GM19467 (cell line): ENCODE data around the gene OAF.
"Not testable (repeated sequence)": the region's sequence is repeated elsewhere in the genome, so short reads cannot be mapped to it uniquely, and the experiment has no call there.

Source experiments
- ATAC-seq: cut with Tn5 transposase; IDR thresholded peaks from one replicate; pipeline ENCODE4 v1.9.1; 2021; ENCODE audit warnings: mild to moderate bottlenecking, moderate library complexity; ENCODE audit not compliant: unreplicated experiment

The OAF gene

DNA sequence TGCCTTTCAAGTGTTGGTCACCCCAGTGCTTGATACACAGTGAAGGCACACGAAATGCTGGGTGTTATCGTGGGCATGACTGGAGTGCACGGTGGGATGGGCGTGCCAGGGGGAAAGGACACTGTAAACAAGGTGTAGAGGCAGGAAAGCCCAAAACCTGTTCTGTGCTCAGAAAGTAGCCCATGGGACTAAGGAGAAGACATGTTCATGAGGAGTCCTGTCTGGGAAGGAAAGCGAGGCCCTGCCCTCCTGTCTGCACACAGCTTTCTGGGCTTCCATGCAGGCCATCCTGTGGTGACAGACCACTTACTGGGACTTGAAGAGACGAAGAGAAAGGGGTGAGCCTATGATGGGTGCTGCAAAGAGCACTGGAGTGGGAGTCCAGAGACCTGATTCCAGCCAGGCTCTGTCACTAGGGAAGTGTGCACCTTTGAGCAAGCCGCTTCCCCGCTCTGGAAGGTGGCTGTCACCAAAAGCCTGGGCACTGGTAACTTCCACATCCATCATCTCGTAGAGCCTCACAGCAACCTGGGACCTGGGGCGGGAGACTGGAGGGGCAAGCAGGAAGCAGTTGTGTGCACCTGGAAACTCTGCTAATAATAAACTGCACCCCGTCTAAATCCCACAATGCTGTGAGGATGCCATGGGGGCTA, 28.3 kb downstream of the OAF start:
- ATAC-seq, result no peak

DNA sequence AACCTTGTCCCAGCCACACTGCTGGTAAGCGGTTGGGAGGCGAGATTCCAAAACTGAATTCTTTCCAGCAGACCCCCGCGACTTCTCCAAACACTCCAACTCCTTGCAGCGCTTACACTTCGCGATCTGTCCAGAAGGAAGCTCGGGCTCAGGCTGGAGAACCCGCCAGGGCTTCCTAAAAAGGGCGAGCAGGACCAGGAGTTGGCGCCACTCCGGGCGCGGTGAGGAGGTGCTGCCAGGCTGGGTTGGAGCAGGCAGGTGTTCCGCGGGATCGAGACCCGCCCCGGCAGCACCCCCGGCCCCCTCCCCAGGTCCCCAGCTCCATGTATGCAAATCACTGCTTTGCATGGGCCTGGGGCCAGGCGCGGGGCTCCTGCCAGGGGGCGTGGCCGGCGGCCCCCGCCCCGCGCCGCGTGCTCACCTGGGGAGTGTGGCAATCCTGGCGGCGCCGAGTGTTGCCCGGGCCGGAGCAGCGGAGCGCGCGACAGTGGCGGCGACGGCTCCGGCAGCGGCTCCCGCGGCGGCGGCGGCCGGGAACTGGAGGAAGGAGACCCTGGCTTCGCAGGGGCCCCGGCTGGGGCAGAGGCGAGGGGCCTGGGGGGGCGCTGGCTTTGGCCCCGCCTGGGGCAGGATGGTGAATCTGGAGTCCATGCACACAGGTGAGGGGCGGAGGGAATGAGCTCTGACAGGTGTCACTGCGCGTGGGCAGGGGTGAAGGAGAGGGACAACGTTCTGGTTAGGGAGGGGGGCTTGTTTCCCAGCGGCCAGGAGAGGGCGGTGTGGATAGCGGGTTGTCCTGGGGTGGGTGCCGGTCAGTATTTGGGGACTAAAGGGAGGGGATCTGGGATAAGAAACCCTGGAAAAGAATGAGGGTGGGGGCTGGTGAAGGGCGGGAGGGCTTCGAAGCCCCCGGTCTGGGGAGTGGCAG, 29.1 kb downstream of the OAF start, which contains the start of gene POU2F3:
POU2F3 (plus strand) TSS at position 428 of the 928 bp plus-strand sequence; CDS start at position 632, 204 bp downstream.
- ATAC-seq, result no peak

GRCh38 chr11:120240866-120241265, 30.0 kb downstream of the OAF start:
- no peak for ATAC-seq

DNA sequence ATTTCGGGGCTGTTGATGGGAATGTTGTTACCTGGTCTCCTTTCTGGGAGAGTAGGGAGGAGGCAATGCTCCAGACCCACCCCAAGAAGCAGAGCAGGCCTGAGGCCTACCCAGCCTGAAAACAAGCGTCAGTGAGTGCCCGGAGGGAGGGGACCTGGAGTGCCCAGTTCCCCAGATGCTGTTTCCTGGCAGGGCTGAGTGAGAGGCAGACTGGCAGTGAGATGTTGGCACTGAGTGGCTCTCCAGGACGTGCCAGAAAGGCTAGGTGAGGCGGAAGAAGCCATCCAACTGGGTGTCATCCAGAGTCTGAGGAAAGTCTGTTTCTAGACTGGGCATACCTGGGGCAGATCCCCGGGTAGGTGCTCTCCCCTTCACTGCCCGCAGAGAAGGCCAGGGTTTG, 30.4 kb downstream of the OAF start:
- ATAC-seq, result no peak

- ATAC-seq, result no peak
Measured at GRCh38 chr11:120243221-120243620, 32.4 kb downstream of the OAF start.

- no peak for ATAC-seq
Measured at GRCh38 chr11:120244476-120245365, 33.9 kb downstream of the OAF start.

DNA sequence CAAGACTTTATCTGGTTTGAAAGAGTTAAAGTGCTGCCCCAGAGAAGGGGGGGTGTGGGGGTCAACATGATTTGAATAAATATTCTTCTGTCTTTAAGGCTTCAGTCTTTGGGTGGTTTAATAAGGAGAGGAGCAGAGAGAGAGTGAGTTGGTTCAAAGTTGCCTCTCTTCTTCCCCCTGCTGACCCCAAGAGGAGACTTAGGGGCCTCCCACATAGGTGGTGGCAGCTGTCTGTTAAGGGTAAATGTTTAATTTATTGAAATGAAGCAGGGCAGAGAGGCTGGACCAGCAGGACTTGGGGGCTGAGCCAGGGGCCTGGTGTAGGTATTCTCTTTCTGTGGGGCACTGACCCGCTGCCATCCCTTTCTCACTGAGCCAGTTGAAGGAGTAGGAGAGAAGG, 34.6 kb downstream of the OAF start:
- ATAC-seq, result no peak

DNA sequence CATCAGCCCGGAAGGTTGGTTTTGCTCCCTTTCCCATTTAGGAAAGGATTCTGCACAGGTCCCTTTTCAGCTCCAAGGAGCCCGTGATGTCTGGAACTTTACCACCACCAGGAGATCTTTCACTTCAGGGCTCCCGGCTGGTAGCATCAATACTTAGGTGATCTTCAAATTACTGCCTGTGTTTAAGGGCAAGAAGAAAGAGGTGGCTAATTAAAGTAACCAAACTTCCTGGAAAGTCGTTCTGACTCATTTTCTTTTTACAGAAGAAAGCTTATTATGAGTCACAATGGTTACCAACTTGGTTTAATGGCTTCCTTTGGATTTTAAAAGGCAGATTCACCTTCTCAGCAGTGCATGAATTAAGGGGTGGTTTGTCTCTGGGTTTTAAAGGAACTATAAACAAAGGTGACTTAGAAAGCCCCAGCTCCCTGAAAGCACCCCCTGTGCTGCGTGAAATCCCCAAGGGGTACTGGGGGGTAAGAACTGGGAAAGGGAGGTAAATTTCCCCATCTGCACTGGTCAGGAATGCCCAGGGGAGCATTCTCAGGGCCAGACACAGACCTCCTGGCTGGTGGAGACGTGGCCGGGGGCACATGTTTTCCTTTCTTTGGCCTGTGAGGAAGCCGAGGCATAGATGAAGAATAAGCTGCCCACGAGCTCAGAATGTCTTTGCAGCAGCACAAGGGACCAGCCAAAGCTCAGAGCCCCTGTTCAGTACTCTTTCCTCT, 37.9 kb downstream of the OAF start:
- ATAC-seq, result no peak

- no peak for ATAC-seq
Measured at GRCh38 chr11:120249279-120250262, 38.7 kb downstream of the OAF start.

DNA sequence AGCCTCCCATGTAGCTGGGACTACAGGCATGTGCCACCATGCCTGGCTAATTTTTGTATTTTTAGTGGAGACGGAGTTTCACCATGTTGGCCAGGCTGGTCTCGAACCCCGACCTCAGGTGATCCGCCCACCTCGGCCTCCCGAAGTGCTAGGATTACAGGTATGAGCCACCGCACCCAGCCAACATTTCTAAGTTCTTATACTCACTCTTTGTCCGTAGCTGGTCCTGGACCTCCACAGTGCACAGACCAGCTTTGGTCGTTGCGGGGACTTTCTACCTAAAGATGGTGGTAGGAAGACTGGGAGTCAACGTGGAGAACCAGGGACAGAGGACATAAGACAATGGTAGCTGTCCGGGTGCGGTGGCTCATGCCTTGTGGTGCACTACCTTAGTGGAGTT, 42.5 kb downstream of the OAF start:
- ATAC-seq, result not testable (repeated sequence)

DNA sequence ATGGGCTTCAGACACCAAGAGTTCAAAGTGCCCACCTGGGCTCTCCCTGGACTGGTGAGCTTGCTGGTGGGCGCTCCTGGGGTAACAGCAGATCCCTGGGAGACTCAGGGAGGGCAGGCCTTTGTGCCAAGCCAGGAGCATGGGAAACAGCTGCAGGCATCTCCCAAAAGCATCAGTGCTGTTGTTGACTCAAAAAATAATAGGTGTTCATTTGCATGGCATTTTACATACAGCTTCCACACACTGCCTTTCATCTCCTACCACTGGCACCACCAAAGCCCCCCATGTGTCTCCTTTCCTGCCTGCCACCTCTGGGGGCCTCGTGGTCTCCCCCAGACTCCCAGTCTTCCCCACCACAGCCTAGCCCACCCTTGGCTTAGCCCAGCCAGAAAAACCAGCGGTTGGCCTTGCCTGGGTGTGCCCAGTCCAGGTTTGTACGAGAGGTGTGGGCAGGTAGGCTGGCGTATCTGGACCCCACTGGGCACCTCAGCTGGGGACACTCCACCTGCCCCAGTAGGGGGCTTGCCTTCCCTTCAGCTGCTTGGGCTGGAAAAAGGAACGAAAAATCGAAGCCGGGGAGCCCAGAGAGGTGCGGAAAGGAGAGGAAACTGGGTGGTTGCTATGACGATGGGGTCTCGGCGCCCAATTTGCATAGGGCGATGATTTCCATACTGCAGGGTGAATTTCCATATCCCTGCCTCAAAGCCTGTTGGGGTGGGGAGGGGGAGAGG, 44.1 kb downstream of the OAF start:
- no peak for ATAC-seq

DNA sequence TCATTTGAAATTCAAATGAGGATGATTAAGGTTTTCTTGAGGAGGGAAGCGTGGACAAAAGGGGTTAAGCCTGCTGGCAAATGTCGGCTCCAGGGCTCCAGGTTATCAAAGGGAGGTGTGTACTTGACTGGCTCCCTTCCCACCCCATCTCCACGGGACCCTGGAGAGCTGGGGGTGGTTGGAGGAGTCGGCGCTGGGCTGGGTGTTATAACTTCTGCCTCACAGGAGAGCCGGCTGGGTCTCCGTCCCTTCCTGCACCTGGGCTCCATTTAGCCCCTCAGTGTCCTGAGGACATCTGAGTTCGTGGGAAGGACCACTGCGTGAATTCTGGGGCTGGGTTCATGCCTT, 44.7 kb downstream of the OAF start:
- no peak for ATAC-seq

DNA sequence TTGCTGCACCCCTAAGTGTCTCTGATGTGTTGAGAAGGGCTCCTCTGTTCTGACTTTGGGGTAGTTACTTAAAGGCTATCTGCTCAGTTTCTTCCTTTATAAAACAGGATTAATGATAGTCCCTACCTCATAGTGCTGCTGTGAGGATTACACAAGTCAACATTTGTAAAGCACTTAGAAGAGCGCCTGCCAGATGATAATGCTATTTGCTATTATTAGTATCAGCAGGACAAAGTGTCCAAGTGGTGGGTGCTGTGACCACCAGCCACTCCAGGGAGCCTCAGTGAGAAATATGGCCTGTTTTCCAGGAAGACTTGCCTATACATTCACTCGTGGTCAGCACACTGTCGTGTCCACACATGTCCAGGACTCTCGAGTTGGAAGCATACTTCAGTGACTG, 45.3 kb downstream of the OAF start:
- no peak for ATAC-seq

DNA sequence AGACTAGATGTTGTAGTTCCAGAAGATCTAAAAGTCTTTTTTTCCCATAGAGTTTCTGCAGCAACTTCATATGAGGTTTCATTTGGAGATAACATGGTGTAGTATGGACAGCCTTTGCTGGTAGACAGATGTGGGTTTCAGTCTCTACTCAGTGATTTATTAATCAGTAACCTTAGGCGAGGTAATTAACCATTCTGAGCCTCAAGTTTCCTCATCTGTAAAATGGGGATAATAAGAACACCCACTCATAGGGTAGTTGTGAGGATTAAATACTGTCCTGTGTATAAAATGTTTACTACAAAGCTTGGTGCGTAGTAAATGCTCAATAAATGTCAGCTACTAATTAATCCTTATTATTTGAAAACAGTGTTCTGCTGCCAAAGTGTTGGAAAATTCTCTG, 45.9 kb downstream of the OAF start:
- ATAC-seq, result no peak

DNA sequence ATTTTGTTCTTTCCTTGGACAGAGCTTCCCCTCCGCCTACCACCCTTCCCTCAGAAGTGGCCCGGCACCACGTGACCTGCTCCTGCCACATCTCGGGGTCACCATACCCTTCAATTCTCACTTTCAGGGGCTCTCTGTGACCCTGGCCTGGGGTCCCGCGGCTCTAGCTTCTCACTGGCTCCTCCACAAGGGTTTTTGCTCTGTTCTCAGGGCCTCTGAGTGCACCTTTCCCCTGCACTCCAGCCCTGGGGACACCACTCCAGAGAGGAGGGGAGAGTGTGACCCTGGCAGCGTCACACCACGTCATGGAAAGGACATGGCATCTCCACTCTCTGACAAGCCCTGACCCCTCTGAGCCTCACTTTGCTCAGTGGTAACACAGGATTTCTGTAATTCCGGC, 46.5 kb downstream of the OAF start:
- no peak for ATAC-seq

DNA sequence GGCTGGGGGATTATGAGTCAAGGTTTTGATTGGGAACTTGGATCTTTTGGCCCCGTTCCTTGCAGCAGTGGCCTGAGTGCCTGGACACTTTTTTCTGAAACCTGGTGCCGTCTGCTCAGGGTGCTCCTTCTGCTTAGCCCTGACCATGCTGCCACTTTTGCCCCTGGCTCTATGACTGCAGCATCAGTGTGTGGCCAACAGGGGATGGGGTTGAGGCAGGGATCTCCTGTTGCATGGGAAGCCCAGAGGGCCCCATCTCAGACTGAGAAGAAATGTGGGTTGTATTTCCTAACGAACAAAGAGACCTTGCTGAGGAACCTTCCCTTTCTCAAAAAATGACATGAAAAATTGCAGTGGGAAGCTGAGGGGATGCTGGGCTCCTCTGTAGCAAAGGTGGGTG, 47.8 kb downstream of the OAF start:
- ATAC-seq, result no peak

DNA sequence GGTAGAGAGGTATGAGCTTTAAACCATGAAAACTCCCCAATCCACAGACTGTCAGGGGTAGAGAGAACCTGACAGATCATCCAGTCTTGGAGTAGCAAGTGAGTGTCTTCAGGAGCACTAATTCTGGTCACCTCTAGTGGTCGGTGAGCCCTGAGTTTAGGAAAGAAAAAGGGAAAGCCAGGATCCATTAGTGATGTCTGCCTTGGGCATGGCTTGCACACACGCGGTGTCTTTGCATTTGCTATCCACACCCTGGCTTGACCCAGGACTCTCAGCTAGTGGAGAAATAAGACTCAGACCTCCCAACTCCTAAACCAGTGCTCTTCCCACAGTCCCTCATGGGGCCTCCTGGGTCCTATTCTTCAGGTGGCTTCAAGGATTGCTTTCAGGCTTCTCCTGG, 48.4 kb downstream of the OAF start:
- no peak for ATAC-seq

- no peak for ATAC-seq
Measured at GRCh38 chr11:120259988-120260565, 49.2 kb downstream of the OAF start.
